Measurements from ENCODE around the gene SH3RF3. TPM values are rescaled to one million over a fixed set of nuclear protein-coding genes. Genes with fewer than 3 reads are reported as not detected.

The SH3RF3 gene
- total RNA-seq, 1 donor from 2014 or later = 6.6 TPM

- ATAC-seq (ENCODE audit: poor library complexity) (peak; percentile 59), DNase-seq (no peak)
- intact Hi-C loops (cut with DNase I) = no loop called here
These were observed 130.0 kb downstream of the SH3RF3 start for GRCh38 chr2:109258905-109259540.

- no peak for DNase-seq
- ATAC-seq (ENCODE audit: poor library complexity) = no peak
- intact Hi-C loops (cut with DNase I) = no loop called here
These were observed 130.7 kb downstream of the SH3RF3 start for GRCh38 chr2:109259671-109260070.

GRCh38 chr2:109260116-109260855 is 131.3 kb downstream of the SH3RF3 start:
- no peak for ATAC-seq (ENCODE audit: poor library complexity)
- no peak for DNase-seq
- intact Hi-C loops (cut with DNase I) = no loop called here

GRCh38 chr2:109260886-109261700 is 132.1 kb downstream of the SH3RF3 start:
- ATAC-seq (ENCODE audit: poor library complexity) (no peak), DNase-seq (no peak)
- intact Hi-C loops (cut with DNase I) = no loop called here

- DNase-seq (no peak), ATAC-seq (ENCODE audit: poor library complexity) (no peak)
- intact Hi-C loops (cut with DNase I) = no loop called here
These were observed 133.1 kb downstream of the SH3RF3 start for GRCh38 chr2:109261906-109262631.

GRCh38 chr2:109264595-109265328 is 135.8 kb downstream of the SH3RF3 start:
- ATAC-seq (ENCODE audit: poor library complexity) = no peak
- DNase-seq = no peak
- intact Hi-C loops (cut with DNase I) = no loop called here

GRCh38 chr2:109265369-109265768 is 136.4 kb downstream of the SH3RF3 start:
- intact Hi-C loops (cut with DNase I) = no loop called here
- no peak for ATAC-seq (ENCODE audit: poor library complexity)
- DNase-seq = no peak

- DNase-seq = no peak
- intact Hi-C loops (cut with DNase I) = no loop called here
- no peak for ATAC-seq (ENCODE audit: poor library complexity)
These were observed 136.9 kb downstream of the SH3RF3 start for GRCh38 chr2:109265953-109266352.

- ATAC-seq (ENCODE audit: poor library complexity) = no peak
- no peak for DNase-seq
- intact Hi-C loops (cut with DNase I) = no loop called here
These were observed 137.5 kb downstream of the SH3RF3 start for GRCh38 chr2:109266496-109266895.

GRCh38 chr2:109266998-109267854 is 138.2 kb downstream of the SH3RF3 start:
- DNase-seq = no peak
- intact Hi-C loops (cut with DNase I) = no loop called here
- ATAC-seq (ENCODE audit: poor library complexity) = peak; percentile 33

- intact Hi-C loops (cut with DNase I) = no loop called here
- DNase-seq (no peak), ATAC-seq (ENCODE audit: poor library complexity) (no peak)
These were observed 139.9 kb downstream of the SH3RF3 start for GRCh38 chr2:109268916-109269315.

- intact Hi-C loops (cut with DNase I) = no loop called here
- no peak for DNase-seq
- no peak for ATAC-seq (ENCODE audit: poor library complexity)
These were observed 140.9 kb downstream of the SH3RF3 start for GRCh38 chr2:109269706-109270504.

- intact Hi-C loops (cut with DNase I) = no loop called here
- DNase-seq = no peak
- ATAC-seq (ENCODE audit: poor library complexity) = no peak
These were observed 141.7 kb downstream of the SH3RF3 start for GRCh38 chr2:109270505-109271312.

- intact Hi-C loops (cut with DNase I) = no loop called here
- ATAC-seq (ENCODE audit: poor library complexity) = no peak
- no peak for DNase-seq
These were observed 142.9 kb downstream of the SH3RF3 start for GRCh38 chr2:109271920-109272319.

- no peak for ATAC-seq (ENCODE audit: poor library complexity)
- intact Hi-C loops (cut with DNase I) = no loop called here
- DNase-seq = no peak
These were observed 143.5 kb downstream of the SH3RF3 start for GRCh38 chr2:109272461-109272860.

Data from Right ventricle myocardium superior (tissue), 1 donor.